DMS114 treated with DMSO at 0.1 percent for 48 hours (cell line): ENCODE results near the gene PDE4D.
"Not testable (repeated sequence)": the region's sequence is repeated elsewhere in the genome, so short reads cannot be mapped to it uniquely, and the experiment has no call there.

Experiments used
- DNase-seq: peaks from one replicate; lab custom pipeline; 2025; ENCODE audit not compliant: unreplicated experiment; lab: John Stamatoyannopoulos, UW

PDE4D gene

GRCh38 chr5:59618644-59619043 is 274.9 kb downstream of the PDE4D start:
- DNase-seq = no peak

GRCh38 chr5:59617186-59617771 is 276.2 kb downstream of the PDE4D start:
- no peak for DNase-seq

GRCh38 chr5:59616413-59616812 is 277.1 kb downstream of the PDE4D start:
- no peak for DNase-seq

- DNase-seq = no peak
Measured at GRCh38 chr5:59615272-59615671, 278.3 kb downstream of the PDE4D start.

DNA sequence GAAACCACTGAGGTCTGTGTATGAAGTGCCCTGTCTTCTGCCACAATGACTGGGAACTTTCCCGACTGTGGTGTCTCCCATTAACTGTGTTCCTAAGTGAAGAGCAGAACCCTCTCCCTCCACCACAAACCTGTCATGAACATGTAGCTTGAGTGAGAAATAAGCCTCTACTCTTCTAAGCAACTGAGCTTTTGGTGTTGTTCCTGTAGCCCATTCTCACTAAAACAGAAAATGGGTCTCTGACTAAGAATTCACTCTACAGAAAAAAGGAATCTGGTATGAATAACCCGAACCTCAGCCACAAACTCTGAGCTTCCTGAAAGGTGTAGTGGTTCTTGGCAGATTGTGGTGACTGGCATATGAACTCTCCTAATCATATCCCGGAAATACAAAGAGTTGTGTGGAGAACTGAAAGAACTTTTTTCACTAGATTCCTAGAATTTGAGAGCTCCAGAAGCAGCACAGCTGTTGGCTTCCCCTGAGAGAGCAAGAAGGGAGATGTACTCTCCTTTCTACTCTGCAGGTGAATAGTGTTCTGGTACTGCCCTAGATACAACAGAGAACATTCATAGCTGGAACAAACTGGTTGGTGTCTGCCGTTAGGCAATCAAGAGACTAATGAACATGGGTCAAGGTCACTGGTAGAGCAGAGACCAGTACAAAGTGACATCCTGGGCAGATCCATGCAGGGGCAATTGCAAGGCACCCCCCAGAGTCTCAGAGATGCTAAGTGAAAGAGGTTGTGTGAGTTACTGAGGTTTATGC is 283.8 kb downstream of the PDE4D start:
- DNase-seq = no peak

GRCh38 chr5:59608745-59609144 is 284.8 kb downstream of the PDE4D start:
- no peak for DNase-seq

- DNase-seq = no peak
Measured at GRCh38 chr5:59607138-59607765, 286.3 kb downstream of the PDE4D start.

DNA sequence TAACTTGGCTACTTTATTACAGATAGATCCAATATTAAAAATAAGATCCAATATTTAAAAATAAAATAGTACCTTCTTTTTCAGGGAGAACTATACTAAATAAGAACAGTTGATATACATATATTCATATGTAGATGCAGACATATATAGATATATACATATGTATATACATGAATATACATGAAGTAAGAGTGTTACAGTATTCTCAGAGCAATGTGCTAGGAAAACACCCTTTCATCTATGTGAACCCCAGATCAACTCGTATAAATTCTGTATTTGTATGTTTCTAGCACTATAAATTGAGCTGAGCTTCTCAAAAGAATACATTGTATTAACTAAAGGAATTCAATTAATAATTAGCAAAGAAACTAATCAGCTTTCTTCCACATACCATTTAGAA is 287.6 kb downstream of the PDE4D start:
- no peak for DNase-seq

DNA sequence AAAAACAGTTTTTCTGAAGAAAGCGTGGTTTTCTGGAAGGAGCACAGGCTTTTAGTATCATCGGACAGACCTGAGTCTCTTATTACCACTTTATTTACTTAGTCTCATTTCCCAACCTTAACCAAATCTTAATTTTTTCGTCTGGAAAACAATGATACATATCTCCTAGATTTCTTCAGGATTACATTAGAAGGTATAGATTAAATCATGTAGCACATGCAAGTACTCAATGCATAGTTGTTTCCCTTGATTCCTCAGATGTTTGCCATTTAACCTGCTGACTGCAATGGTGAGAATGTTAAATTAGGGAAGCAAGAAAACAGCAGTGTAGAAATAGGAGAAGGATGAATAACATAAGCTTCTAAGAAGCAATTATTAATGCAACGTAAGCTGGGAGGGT is 289.4 kb downstream of the PDE4D start:
- DNase-seq = no peak

GRCh38 chr5:59600998-59601397 is 292.5 kb downstream of the PDE4D start:
- DNase-seq = no peak

GRCh38 chr5:59600153-59600552 is 293.4 kb downstream of the PDE4D start:
- DNase-seq = no peak

GRCh38 chr5:59599729-59600128 is 293.8 kb downstream of the PDE4D start:
- no peak for DNase-seq

DNA sequence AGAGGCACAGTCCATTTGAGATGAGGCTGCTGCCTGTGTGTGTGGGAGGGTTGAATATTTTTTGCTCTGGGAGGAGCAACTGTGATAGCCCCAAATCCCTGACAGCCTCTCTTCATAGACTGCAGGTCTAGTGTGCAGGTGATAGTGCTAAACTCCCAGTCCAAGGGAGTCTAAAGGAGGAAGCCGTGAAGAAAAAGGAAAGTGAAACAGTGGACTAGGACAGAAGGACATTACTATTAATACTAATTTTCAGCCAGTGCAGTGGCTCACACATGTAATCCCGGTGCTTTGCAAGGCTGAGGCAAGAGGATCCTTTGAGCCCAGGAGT is 295.0 kb downstream of the PDE4D start:
- no peak for DNase-seq

DNA sequence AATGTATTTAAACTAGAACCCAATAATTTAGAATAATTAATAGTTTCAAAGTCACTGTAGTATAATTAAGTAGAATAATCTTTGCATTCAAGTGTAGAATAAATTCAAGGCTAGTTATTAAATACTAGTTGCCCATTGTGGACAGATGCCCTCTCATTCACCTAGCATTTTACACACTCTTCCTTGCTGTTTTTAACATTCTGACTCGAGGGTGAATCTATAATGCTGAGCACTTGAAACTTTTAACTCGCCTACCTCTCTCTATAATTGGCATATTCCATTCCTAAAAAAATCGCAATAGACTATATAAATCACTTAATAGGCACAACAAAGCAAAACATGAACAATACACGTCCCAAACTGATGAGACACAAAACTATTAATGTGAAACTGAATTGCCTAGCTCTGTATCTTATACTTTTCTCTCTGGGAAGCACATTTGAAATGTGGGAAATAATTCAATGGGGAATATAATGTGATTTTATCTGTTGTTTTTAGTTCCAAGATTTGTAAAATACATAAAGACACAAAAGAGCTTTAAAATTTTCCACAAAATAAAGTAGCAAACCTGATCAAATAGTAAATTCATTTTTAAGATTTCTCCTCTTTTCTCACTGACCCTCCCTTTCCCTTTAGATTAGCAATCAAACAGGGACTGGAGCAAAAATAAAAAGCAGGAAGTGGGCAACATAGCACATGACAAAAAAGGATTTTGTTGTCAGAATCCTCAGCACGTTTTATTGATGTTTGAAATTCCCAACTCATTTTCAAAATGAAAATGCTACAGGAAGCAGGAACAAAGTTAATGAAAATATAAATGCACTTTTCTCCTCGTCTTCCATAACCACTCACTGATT is 295.6 kb downstream of the PDE4D start:
- no peak for DNase-seq

DNA sequence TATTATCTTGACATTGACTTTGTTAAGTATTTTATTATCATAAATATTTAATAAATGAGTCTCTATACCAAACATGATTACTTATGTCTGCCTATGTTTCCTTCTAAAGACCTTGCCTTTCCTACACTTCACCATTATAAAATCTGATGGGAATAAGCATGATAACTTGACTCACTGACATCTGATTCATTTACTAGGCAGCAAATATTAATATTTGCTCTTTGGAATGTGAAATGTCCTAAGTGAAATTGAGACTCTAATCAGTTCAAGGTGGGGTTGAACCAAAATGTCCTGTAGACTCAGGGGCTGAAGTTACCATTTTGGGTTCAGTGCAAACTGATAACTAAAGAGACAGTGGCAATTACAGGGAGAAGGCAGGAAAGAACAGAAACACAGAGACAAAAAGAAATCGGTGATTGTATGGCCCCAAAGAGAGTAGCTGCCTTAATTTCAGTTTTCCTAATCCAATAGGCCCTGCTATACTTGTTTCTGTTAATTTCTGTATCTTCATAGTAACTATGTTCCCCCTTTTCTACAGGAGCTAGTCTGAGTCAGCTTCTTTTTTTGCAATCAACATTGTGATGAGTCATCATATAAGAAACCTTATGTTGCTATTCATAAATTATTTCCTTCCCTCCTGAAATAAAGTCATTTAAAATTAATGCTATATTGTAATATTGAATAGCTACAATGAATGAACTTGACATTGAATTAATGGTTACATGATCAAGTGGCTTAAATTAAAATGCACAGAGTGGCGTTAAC is 296.8 kb downstream of the PDE4D start:
- DNase-seq = no peak

- DNase-seq = not testable (repeated sequence)
Measured at GRCh38 chr5:59594118-59594517, 299.4 kb downstream of the PDE4D start.

DNA sequence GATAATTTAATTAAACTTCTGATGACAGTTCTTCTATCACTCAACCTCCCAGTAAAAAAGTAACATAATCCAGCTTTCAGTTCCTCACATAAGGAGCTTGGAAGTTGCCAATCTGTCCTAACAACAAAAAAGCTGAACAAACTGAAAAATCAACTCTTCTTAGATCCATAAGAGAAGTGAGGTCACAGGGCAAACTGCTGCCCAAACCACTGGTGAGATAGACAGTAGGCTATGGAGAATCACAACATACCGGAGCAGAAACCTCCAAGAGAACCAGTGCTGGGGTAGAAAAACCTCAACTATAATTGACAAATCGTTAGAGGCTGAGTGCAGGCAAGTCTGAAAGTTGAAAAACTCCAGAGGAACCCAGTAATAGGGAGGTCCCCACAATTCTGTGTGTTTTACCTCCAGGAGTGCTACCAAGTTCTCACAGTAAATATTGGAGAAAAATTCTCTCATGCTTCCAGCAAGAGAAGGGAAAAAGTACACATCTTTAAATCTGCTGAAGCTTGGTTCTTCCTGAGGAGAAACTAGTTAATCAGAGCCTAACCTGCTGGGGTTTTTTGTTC is 300.0 kb downstream of the PDE4D start:
- DNase-seq = no peak

DNA sequence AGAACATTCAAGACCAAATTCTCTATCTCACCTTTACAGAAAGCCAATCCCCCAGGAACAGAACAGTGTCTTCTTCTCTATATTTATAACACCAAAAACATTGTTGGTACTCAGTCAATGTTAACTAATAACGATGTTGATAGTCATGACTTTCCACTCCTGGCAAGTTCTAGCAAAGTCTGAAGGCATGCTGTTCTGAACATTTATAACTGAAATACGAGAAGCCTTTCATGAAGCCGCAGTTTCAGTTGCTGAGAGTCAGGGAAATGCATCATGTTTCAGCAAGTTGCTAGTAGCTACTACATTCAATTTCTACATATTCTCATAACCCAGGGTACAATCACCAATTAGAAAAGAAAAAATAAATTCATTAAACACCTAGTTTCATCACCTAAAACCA is 301.4 kb downstream of the PDE4D start:
- DNase-seq = no peak

DNA sequence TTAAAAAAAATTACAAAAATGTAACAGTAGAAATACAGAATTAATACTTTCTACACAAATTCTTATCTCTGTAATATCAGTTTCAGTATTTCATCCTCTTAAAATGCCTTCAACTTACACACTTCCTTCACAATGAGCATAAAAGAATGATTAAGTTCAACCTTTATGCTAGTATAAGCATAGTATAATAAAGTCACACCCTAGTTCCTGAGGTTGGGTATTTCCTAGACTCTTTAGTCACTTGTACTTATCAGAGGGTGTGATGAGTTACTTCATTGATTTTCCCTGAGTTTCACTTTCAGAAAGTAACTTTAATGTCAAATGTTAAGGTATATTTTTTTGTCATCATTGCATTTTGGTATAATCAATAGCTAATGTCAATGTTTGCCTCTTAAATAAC is 302.4 kb downstream of the PDE4D start:
- no peak for DNase-seq

- no peak for DNase-seq
Measured at GRCh38 chr5:59588922-59589321, 304.6 kb downstream of the PDE4D start.
